H1 (cell line): ENCODE results near the gene GPR68. TPM values are rescaled to one million over a fixed set of nuclear protein-coding genes. Genes with fewer than 3 reads are reported as not detected.

Experiments
- CTCF ChIA-PET: fragments of 300-600 bp; sonication (Branson Sonifier 250); formaldehyde crosslinking; loops from one replicate; lab custom pipeline; 2021; ENCODE audit not compliant: partially characterized antibody; lab: Charles Lee
- POLR2A ChIA-PET: fragments of 300-600 bp; sonication (Branson Sonifier 250); formaldehyde crosslinking; loops from one replicate; lab custom pipeline; 2021; ENCODE audit warnings: inconsistent platforms; ENCODE audit not compliant: partially characterized antibody; lab: Charles Lee
- DNase-seq, 2 experiments: peaks; one replicate each; pipeline versions ENCODE4 v3.0.0 to v3.0.0-alpha.2; 2010 to 2022; ENCODE audit warnings: low spot score in 2 of 2, low read depth in 1 of 2, mixed read lengths in 1 of 2
- FAIRE-seq: peaks from 2 replicates; lab custom pipeline; 2011; peaks lifted over from hg19 to GRCh38; lab: Jason Lieb, UNC
- H2AFZ ChIP-seq: 2 replicates; pipeline ENCODE4 v1.8.1; 2012; ENCODE audit warnings: low read length, inconsistent platforms
- H2AK5ac ChIP-seq: 2 replicates; pipeline ENCODE4 v1.6.1; 2013; ENCODE audit warnings: low read depth, low read length
- H2BK120ac ChIP-seq: replicated peaks from 2 replicates; pipeline ENCODE3; 2013; ENCODE audit warnings: low read depth, low read length, inconsistent platforms
- H2BK12ac ChIP-seq: 2 replicates; pipeline ENCODE4 v1.6.1; 2013; ENCODE audit warnings: low read depth, low read length
- H2BK15ac ChIP-seq: 2 replicates; pipeline ENCODE4 v1.6.1; 2013; ENCODE audit warnings: low read length
- H2BK20ac ChIP-seq: 2 replicates; pipeline ENCODE4 v1.6.1; 2013; ENCODE audit warnings: low read length
- H2BK5ac ChIP-seq: 2 replicates; pipeline ENCODE4 v1.6.1; 2013; ENCODE audit warnings: low read depth, low read length
- H3K14ac ChIP-seq: 2 replicates; pipeline ENCODE4 v1.6.1; 2013; ENCODE audit warnings: inconsistent platforms; ENCODE audit not compliant: insufficient read length
- H3K18ac ChIP-seq: 2 replicates; pipeline ENCODE4 v1.6.1; 2013; ENCODE audit warnings: low read length; ENCODE audit errors: extremely low read depth
- H3K23ac ChIP-seq: 2 replicates; pipeline ENCODE4 v1.6.1; 2013; ENCODE audit warnings: inconsistent platforms; ENCODE audit not compliant: insufficient read length
- H3K23me2 ChIP-seq: 2 replicates; pipeline ENCODE4 v1.6.1; 2013; ENCODE audit warnings: low read depth, low read length
- H3K27ac ChIP-seq: 2 replicates; pipeline ENCODE4 v1.6.1; 2011; ENCODE audit warnings: low read depth, low read length, inconsistent platforms
- H3K27me3 ChIP-seq, 4 experiments: replicated peaks in 1 of 4; 1 replicate in 1 of 4; 2 replicates in 3 of 4; pipeline versions ENCODE4 v1.6.1 to v1.8.1; 2011 to 2013; ENCODE audit warnings: low read length in 3 of 4, mild to moderate bottlenecking in 3 of 4, inconsistent platforms in 2 of 4, mixed read lengths in 2 of 4, moderate library complexity in 1 of 4; ENCODE audit not compliant: control insufficient read depth in 3 of 4, insufficient read depth in 3 of 4; ENCODE audit errors: extremely low read depth in 1 of 4
- H3K36me3 ChIP-seq, 4 experiments: 2 replicates each; pipeline versions ENCODE4 v1.6.1 to v1.8.1; 2011 to 2013; ENCODE audit warnings: mild to moderate bottlenecking in 4 of 4, low read length in 3 of 4, moderate library complexity in 2 of 4, control low read depth in 1 of 4, inconsistent platforms in 1 of 4; ENCODE audit not compliant: insufficient read depth in 4 of 4, control insufficient read depth in 2 of 4
- H3K4ac ChIP-seq: replicated peaks from 2 replicates; pipeline ENCODE3; 2013; ENCODE audit warnings: low read length, low read depth, mixed read lengths, inconsistent platforms; ENCODE audit not compliant: insufficient read length
- H3K4me1 ChIP-seq, 4 experiments: replicated peaks in 1 of 4; 1 replicate in 1 of 4; 2 replicates in 3 of 4; pipeline versions ENCODE4 v1.6.1 to v1.8.1; 2011 to 2013; ENCODE audit warnings: low read length in 3 of 4, inconsistent platforms in 2 of 4, mixed read lengths in 1 of 4; ENCODE audit not compliant: insufficient read depth in 4 of 4, control insufficient read depth in 3 of 4
- H3K4me2 ChIP-seq, 2 experiments: 2 replicates each; pipeline versions ENCODE4 v1.6.1 to v1.8.1; 2011 to 2013; ENCODE audit warnings: low read depth in 2 of 2, low read length in 2 of 2, control low read depth in 1 of 2, inconsistent platforms in 1 of 2, mild to moderate bottlenecking in 1 of 2; ENCODE audit not compliant: insufficient read depth in 1 of 2
- H3K4me3 ChIP-seq, 4 experiments: fragments of 200-600, 300-600 bp in 1 of 4; sonication (generic), shearing (Covaris generic), sonication (Bioruptor Twin) in 1 of 4; 2 replicates each; pipeline versions ENCODE4 v1.5.1 to v1.8.1; 2011 to 2016; ENCODE audit warnings: low read length in 4 of 4, low read depth in 3 of 4, control low read depth in 2 of 4, inconsistent platforms in 2 of 4, mild to moderate bottlenecking in 2 of 4, mixed read lengths in 1 of 4, moderate library complexity in 1 of 4; ENCODE audit not compliant: insufficient read depth in 2 of 4; ENCODE audit errors: extremely low read depth in 1 of 4
- H3K56ac ChIP-seq: replicated peaks from 2 replicates; pipeline ENCODE3; 2013; ENCODE audit warnings: low read depth, mild to moderate bottlenecking, mixed read lengths, low read length, inconsistent platforms; ENCODE audit not compliant: insufficient read length
- H3K79me1 ChIP-seq: 2 replicates; pipeline ENCODE4 v1.6.1; 2013; ENCODE audit warnings: low read depth, low read length, control low read depth
- H3K79me2 ChIP-seq, 2 experiments: 2 replicates each; pipeline versions ENCODE4 v1.6.1 to v1.8.1; 2012 to 2013; ENCODE audit warnings: low read length in 2 of 2, mild to moderate bottlenecking in 2 of 2, inconsistent platforms in 1 of 2; ENCODE audit not compliant: insufficient read depth in 2 of 2, control insufficient read depth in 1 of 2
- H3K9ac ChIP-seq, 4 experiments: replicated peaks in 1 of 4; 1 replicate in 1 of 4; 2 replicates in 3 of 4; pipeline versions ENCODE4 v1.6.1 to v1.8.1; 2011 to 2013; ENCODE audit warnings: low read depth in 3 of 4, low read length in 3 of 4, control low read depth in 2 of 4, mild to moderate bottlenecking in 2 of 4, moderate library complexity in 2 of 4, inconsistent platforms in 1 of 4; ENCODE audit errors: extremely low read depth in 1 of 4
- H3K9me3 ChIP-seq, 2 experiments: 2 replicates each; pipeline versions ENCODE4 v1.6.1 to v1.8.1; 2012 to 2013; ENCODE audit warnings: mild to moderate bottlenecking in 2 of 2, moderate library complexity in 2 of 2, control low read depth in 1 of 2, inconsistent platforms in 1 of 2, low read depth in 1 of 2, low read length in 1 of 2, mixed read lengths in 1 of 2; ENCODE audit not compliant: insufficient read depth in 2 of 2
- H4K20me1 ChIP-seq, 2 experiments: replicated peaks in 1 of 2; 2 replicates each; pipeline versions ENCODE3 to v1.8.1; 2011 to 2013; ENCODE audit warnings: inconsistent platforms in 2 of 2, low read length in 2 of 2, mild to moderate bottlenecking in 1 of 2; ENCODE audit not compliant: insufficient read depth in 2 of 2, control insufficient read depth in 1 of 2
- H4K5ac ChIP-seq: 2 replicates; pipeline ENCODE4 v1.6.1; 2013; ENCODE audit warnings: low read length, low read depth, mixed read lengths, inconsistent platforms; ENCODE audit not compliant: insufficient read length
- H4K8ac ChIP-seq: 2 replicates; pipeline ENCODE4 v1.8.0; 2013; ENCODE audit warnings: mild to moderate bottlenecking, moderate library complexity, low read length, inconsistent platforms; ENCODE audit not compliant: insufficient read depth; ENCODE audit errors: extremely low read depth
- H4K91ac ChIP-seq: replicated peaks from 2 replicates; pipeline ENCODE3; 2013; ENCODE audit warnings: low read length, mixed read lengths, inconsistent platforms; ENCODE audit not compliant: insufficient read length
- BCL11A ChIP-seq, 2 experiments: IDR thresholded peaks; one replicate each; pipeline ENCODE4 v1.6.1; 2011; ENCODE audit warnings: low read depth in 2 of 2, low read length in 2 of 2, mild to moderate bottlenecking in 2 of 2
- BRCA1 ChIP-seq: IDR thresholded peaks from 2 replicates; pipeline ENCODE4 v1.6.1; 2012; ENCODE audit warnings: low read depth, low read length, improper control_type of control experiment
- CTBP2 ChIP-seq: IDR thresholded peaks from 2 replicates; pipeline ENCODE4 v1.7.0; 2011; ENCODE audit warnings: borderline replicate concordance, mild to moderate bottlenecking, moderate library complexity, mixed read lengths, low read length; ENCODE audit not compliant: insufficient read depth, insufficient read length
- FOSL1 ChIP-seq: IDR thresholded peaks from 2 replicates; pipeline ENCODE4 v1.6.1; 2011; ENCODE audit warnings: mild to moderate bottlenecking, low read depth, low read length, moderate library complexity; ENCODE audit not compliant: insufficient read depth
- KDM4A ChIP-seq: IDR thresholded peaks from one replicate; pipeline ENCODE4 v1.7.1; 2012; ENCODE audit warnings: low read depth, mild to moderate bottlenecking, moderate library complexity, low read length, inconsistent platforms; ENCODE audit not compliant: severe bottlenecking
- RBBP5 ChIP-seq: IDR thresholded peaks from 2 replicates; pipeline ENCODE4 v1.7.1; 2012; ENCODE audit warnings: low read depth, mild to moderate bottlenecking, inconsistent platforms, low read length, moderate library complexity, borderline replicate concordance
- RXRA ChIP-seq: IDR thresholded peaks from 2 replicates; pipeline ENCODE4 v1.6.1; 2011; ENCODE audit warnings: low read depth, mild to moderate bottlenecking, low read length, moderate library complexity; ENCODE audit not compliant: insufficient read depth
- SP4 ChIP-seq: IDR thresholded peaks from 2 replicates; pipeline ENCODE4 v1.6.1; 2012; ENCODE audit warnings: low read length, inconsistent platforms
- SRF ChIP-seq: IDR thresholded peaks from 2 replicates; pipeline ENCODE4 v1.6.1; 2011; ENCODE audit warnings: mild to moderate bottlenecking, low read depth, low read length, moderate library complexity
- SUZ12 ChIP-seq: fragments of 200-600 bp; sonication (generic); IDR thresholded peaks from 2 replicates; pipeline ENCODE4 v1.6.1; 2012; ENCODE audit warnings: mild to moderate bottlenecking, inconsistent platforms, low read length, moderate library complexity, mixed read lengths
- WGBS, 2 experiments: shearing (Covaris generic) in 1 of 2; methylation state at CpG; one replicate each; pipeline versions ENCODE4 v1.1.6 to v1.1.7; 2013 to 2015; ENCODE audit warnings: low lambda C conversion rate in 2 of 2, mixed read lengths in 2 of 2, inconsistent platforms in 1 of 2, low coverage in 1 of 2, missing lambda C conversion rate in 1 of 2; ENCODE audit not compliant: insufficient replicate concordance in 2 of 2, insufficient coverage in 1 of 2, insufficient read length in 1 of 2; ENCODE audit errors: extremely low coverage in 1 of 2, missing lambda C conversion rate in 1 of 2; 5-methylcytosine and 5-hydroxymethylcytosine counted together
- polyA plus RNA-seq, 7 experiments: library from polyadenylated mRNA; depleted of rRNA in 3 of 7; stranded (reverse) in 5 of 7; unstranded in 2 of 7; fragments of >200 nt in 5 of 7; fragments of 200-250 nt in 2 of 7; gene quantifications; 1 replicate in 5 of 7; 2 replicates in 1 of 7; 4 replicates in 1 of 7; pipeline versions ENCODE4 v1.2.1 to v1.2.3, GENCODE V29; 2011 to 2013; ENCODE audit warnings: missing spikeins in 2 of 7, mixed read lengths in 2 of 7
- total RNA-seq: library from RNA; stranded (reverse); fragmentation: NEBNext Ultra II Directional; extraction: Animal tissue kit (Norgen Biotek cat#: 25700); gene quantifications from 2 replicates; pipeline ENCODE4 v1.2.1, GENCODE V29; 2021
- TF ChIP-seq, protein P1 (sequence below), 3 experiments: IDR thresholded peaks; 1 replicate in 2 of 3; 2 replicates in 1 of 3; pipeline versions ENCODE4 v1.5.1 to v1.6.1; 2011; ENCODE audit warnings: low read length in 3 of 3, mild to moderate bottlenecking in 3 of 3, inconsistent platforms in 2 of 3, low read depth in 1 of 3, moderate library complexity in 1 of 3; ENCODE audit not compliant: insufficient read depth in 1 of 3; ENCODE audit errors: control extremely low read depth in 1 of 3

Gene GPR68
- total and polyA plus RNA-seq, 2 of the 8 experiments (the other 6 are each of a cell fraction or from before 2014, with no cell fraction given): 0.22 to 0.76 TPM

DNA sequence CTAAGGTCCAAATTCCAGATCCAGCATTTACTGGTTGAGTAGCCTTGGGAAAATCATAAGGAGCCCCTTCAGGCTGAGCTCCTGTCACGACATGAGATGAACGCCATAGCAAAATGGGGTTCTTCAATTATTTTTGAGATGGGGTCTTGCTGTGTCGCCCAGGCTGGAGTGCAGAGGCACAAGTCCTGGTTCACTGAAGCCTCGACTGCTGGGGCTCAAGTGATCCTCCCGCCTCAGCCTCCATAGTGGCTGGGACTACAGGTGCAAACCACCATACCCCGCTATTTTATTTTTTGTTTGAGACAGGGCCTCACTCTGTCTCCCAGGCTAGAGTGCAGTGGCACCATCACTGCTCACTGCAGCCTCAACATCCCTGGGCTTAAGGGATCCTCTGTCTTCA is 25.7 kb upstream of the GPR68 start:
- H3K36me3 ChIP-seq: peaks cover 0 to 22% (median 4%) of the 10 kb centered on the region in 4 experiments; a peak in 4 of 8 replicates
- no peaks in the 10 kb centered on the region; a peak in 2 of 7 replicates for H3K4me1 ChIP-seq
- DNase-seq (no peak), FAIRE-seq (no peak)
- no peak overlapping the region for H3K18ac ChIP-seq
- no peak overlapping the region for H2BK120ac ChIP-seq
- H3K79me2 ChIP-seq: no peaks in the 10 kb centered on the region
- no peak overlapping the region for H3K27ac ChIP-seq
- H3K23me2 ChIP-seq: no peaks in the 10 kb centered on the region
- no peaks in the 10 kb centered on the region for H3K9me3 ChIP-seq
- no peak overlapping the region for H2BK20ac ChIP-seq
- peaks cover 0 to 5% (median 3%) of the 10 kb centered on the region in 4 experiments; a peak in 6 of 7 replicates for H3K27me3 ChIP-seq
- no peaks in the 10 kb centered on the region for H3K79me1 ChIP-seq
- no peak overlapping the region for H4K5ac ChIP-seq
- H2BK5ac ChIP-seq: no peak overlapping the region
- peaks cover 0 to 4% of the 10 kb centered on the region in 2 experiments for H4K20me1 ChIP-seq
- no peak overlapping the region for H2BK15ac ChIP-seq
- no peak overlapping the region for H2BK12ac ChIP-seq
- H3K56ac ChIP-seq: no peak overlapping the region
- H3K9ac ChIP-seq: no peak overlapping the region
- H3K4me2 ChIP-seq: no peak overlapping the region
- CTCF ChIA-PET: interaction anchor here (0.5 to 7.3 kb wide), 12 partner anchors 11 to 104 kb away, joined by 3 to 57 read pairs (median 4); no protein-coding TSS in a partner anchor
- no peak overlapping the region for H2AK5ac ChIP-seq
- no peak overlapping the region for H3K4me3 ChIP-seq
- H3K14ac ChIP-seq: no peak overlapping the region
- H3K23ac ChIP-seq: no peak overlapping the region
- no peak overlapping the region for H4K91ac ChIP-seq
- 88% methylated on average over 6 of the region's 6 CpGs; no CpG with 5 or more reads in 1 of the 2 experiments for WGBS, 2 experiments
- POLR2A ChIA-PET: interaction anchor here (0.9 to 1.2 kb wide), 2 partner anchors 18 to 21 kb away, joined by 3 to 4 read pairs; no protein-coding TSS in a partner anchor
- no peak overlapping the region for H4K8ac ChIP-seq
- H3K4ac ChIP-seq: no peak overlapping the region
- no peak overlapping the region for H2AFZ ChIP-seq
- TF ChIP-seq, protein P1, sequence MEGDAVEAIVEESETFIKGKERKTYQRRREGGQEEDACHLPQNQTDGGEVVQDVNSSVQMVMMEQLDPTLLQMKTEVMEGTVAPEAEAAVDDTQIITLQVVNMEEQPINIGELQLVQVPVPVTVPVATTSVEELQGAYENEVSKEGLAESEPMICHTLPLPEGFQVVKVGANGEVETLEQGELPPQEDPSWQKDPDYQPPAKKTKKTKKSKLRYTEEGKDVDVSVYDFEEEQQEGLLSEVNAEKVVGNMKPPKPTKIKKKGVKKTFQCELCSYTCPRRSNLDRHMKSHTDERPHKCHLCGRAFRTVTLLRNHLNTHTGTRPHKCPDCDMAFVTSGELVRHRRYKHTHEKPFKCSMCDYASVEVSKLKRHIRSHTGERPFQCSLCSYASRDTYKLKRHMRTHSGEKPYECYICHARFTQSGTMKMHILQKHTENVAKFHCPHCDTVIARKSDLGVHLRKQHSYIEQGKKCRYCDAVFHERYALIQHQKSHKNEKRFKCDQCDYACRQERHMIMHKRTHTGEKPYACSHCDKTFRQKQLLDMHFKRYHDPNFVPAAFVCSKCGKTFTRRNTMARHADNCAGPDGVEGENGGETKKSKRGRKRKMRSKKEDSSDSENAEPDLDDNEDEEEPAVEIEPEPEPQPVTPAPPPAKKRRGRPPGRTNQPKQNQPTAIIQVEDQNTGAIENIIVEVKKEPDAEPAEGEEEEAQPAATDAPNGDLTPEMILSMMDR (IDR thresholded peaks at IDR 0.05; ENCODE audit: control extremely low read depth in 1 of 3, insufficient read depth in 1 of 3, low read depth in 1 of 3, low read length in 3 of 3): no peak
- TF ChIP-seq RXRA (no peak), KDM4A (no peak), BCL11A (IDR thresholded peaks at IDR 0.05; ENCODE audit: low read depth in 2 of 2, low read length in 2 of 2) (no peak), CTBP2 (no peak), SP4 (no peak), FOSL1 (no peak), SUZ12 (no peak), RBBP5 (no peak), SRF (no peak), BRCA1 (no peak)
